Colonic mucosa (tissue), 4 donors: ENCODE measurements around the gene DPF3. TPM values are rescaled to one million over a fixed set of nuclear protein-coding genes. Genes with fewer than 3 reads are reported as not detected.

ENCODE experiments used
- DNase-seq: peaks from one replicate; pipeline ENCODE4 v3.0.0-alpha.2; 2020
- H3K27ac ChIP-seq: fragments of 200-600 bp; one replicate; pipeline ENCODE4 v1.8.0; 2021
- H3K27me3 ChIP-seq: fragments of 200-600 bp; one replicate; pipeline ENCODE4 v1.8.0; 2021
- H3K36me3 ChIP-seq: fragments of 200-600 bp; one replicate; pipeline ENCODE4 v1.8.0; 2021
- H3K4me1 ChIP-seq: fragments of 200-600 bp; one replicate; pipeline ENCODE4 v1.8.0; 2021; ENCODE audit warnings: mild to moderate bottlenecking
- H3K4me3 ChIP-seq: fragments of 200-600 bp; one replicate; pipeline ENCODE4 v1.8.0; 2021
- H3K9ac ChIP-seq, 2 donors: one replicate each; pipeline ENCODE4 v1.7.0; 2013; ENCODE audit warnings: control low read depth in 2 of 2, low read depth in 2 of 2, low read length in 2 of 2
- H3K9me3 ChIP-seq: fragments of 200-600 bp; one replicate; pipeline ENCODE4 v1.8.0; 2021
- intact Hi-C: fragments of 100-400 bp; cut with DNase I; formaldehyde crosslinking; loops from one replicate; pipeline ENCODE4 v1.14.1; 2022
- total RNA-seq, 2 donors: library from RNA; stranded (reverse); fragmentation: NEBNext Ultra II Directional in 1 of 2; extraction: Animal tissue kit (Norgen Biotek cat#: 25700) in 1 of 2; gene quantifications; one replicate each; pipeline ENCODE4 v1.2.1, GENCODE V29; 2021
- TF ChIP-seq, protein P1 (sequence below): fragments of 200-600 bp; IDR thresholded peaks from one replicate; pipeline ENCODE4 v1.8.0; 2022; ENCODE audit warnings: antibody characterized with exemption, mild to moderate bottlenecking
- donor health status: healthy.
- donor health status: DM: no; HTN: no; CAD: no.
- donor health status: DM: no; HTN: no; CAD: no.

DPF3 gene
- total RNA-seq, 2 donors from 2014 or later = 6.7 to 14.0 TPM

GRCh38 chr14:72924337-72924736 is 30.4 kb upstream of the DPF3 start:
- Histone ChIP-seq H3K4me3 (no peak overlapping the region), H3K36me3 (no peaks in the 10 kb centered on the region), H3K27me3 (no peaks in the 10 kb centered on the region), H3K27ac (no peak overlapping the region), H3K9me3 (no peaks in the 10 kb centered on the region), H3K4me1 (no peaks in the 10 kb centered on the region), H3K9ac (no peak overlapping the region)
- intact Hi-C loops = no loop called here
- TF ChIP-seq, protein P1, sequence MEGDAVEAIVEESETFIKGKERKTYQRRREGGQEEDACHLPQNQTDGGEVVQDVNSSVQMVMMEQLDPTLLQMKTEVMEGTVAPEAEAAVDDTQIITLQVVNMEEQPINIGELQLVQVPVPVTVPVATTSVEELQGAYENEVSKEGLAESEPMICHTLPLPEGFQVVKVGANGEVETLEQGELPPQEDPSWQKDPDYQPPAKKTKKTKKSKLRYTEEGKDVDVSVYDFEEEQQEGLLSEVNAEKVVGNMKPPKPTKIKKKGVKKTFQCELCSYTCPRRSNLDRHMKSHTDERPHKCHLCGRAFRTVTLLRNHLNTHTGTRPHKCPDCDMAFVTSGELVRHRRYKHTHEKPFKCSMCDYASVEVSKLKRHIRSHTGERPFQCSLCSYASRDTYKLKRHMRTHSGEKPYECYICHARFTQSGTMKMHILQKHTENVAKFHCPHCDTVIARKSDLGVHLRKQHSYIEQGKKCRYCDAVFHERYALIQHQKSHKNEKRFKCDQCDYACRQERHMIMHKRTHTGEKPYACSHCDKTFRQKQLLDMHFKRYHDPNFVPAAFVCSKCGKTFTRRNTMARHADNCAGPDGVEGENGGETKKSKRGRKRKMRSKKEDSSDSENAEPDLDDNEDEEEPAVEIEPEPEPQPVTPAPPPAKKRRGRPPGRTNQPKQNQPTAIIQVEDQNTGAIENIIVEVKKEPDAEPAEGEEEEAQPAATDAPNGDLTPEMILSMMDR = no peak
- no peak for DNase-seq

DNA sequence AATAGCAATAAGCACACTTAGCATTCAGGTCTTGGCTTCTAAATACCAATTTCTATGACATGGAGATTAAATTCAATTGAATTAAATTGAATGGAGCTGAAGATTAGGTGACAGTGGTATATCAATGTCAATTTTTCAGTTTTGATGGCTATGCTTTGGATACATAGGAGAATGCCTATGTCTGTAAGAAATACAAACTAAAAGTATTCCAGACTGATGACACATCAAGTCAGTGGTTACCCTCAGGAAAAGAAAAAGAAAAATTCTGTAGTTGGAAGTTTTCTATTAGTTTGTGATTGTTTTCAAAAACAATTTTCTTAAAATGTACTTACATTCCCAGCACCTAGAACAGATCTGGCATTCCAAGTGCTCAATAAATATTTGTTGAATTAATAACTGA is 27.5 kb upstream of the DPF3 start:
- H3K27me3 ChIP-seq = no peaks in the 10 kb centered on the region
- TF ChIP-seq, protein P1 = no peak
- no peak for DNase-seq
- no peak overlapping the region for H3K9ac ChIP-seq
- H3K4me3 ChIP-seq = no peak overlapping the region
- H3K36me3 ChIP-seq = no peaks in the 10 kb centered on the region
- no peaks in the 10 kb centered on the region for H3K9me3 ChIP-seq
- intact Hi-C loops = no loop called here
- no peak overlapping the region for H3K27ac ChIP-seq
- no peaks in the 10 kb centered on the region for H3K4me1 ChIP-seq

DNA sequence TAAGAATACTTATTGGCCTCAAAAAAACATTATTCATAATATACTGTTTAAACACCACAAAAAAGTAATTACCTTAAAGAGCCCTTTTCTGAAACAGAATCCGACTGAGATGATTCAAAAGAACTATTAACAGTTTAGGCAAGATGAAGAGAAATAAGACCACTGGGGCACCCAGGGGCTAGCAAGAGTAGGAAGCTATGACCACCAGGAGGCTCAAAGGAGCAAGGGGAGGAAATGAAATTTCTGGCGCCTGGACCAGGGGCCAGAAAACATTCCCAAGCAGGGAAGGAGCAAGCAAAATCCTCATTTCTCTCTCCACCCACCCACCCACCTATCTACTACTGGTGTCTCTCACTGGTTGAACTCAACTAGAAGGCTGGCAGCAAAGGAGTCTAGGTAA is 26.1 kb upstream of the DPF3 start:
- Histone ChIP-seq H3K36me3 (no peaks in the 10 kb centered on the region), H3K9ac (no peak overlapping the region), H3K4me3 (no peak overlapping the region), H3K4me1 (no peaks in the 10 kb centered on the region), H3K9me3 (no peaks in the 10 kb centered on the region), H3K27me3 (no peaks in the 10 kb centered on the region), H3K27ac (no peak overlapping the region)
- intact Hi-C loops = no loop called here
- TF ChIP-seq, protein P1 = no peak
- no peak for DNase-seq

DNA sequence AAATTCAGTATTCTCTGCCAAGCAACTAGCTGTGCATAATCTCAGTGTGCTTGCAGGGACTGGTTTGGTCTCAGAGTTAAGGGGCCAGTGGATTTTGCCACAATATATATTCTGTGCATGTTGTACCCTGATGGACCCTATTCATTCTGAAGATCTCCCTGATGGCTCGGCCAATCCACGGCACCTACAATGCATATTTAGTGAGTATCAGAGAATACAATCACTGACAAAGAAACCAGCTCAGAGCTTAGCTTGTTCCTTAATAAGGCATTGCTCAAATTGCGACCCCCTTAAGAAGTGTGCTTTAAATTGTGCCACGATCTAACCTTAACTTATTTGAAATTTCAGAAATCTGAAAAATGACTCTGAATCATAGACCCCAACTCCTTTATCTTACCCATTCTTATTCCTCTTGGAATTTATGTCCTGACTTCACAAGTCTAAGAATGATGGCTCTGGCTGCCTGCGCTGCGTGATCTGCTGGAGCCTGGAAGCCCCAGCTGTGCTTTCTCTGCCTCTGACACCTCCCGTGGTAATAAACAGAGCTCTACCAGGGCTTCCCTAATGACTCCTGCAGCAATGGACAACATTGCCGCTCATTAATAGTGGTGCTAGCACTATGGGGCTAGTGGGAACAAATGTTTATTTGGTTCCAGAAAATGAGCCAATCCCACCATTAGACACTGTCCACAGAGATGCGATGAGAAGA is 23.3 kb upstream of the DPF3 start:
- H3K9ac ChIP-seq = no peak overlapping the region
- no peaks in the 10 kb centered on the region for H3K9me3 ChIP-seq
- no peaks in the 10 kb centered on the region for H3K4me1 ChIP-seq
- H3K4me3 ChIP-seq = no peak overlapping the region
- intact Hi-C loops = no loop called here
- TF ChIP-seq, protein P1 = no peak
- H3K27me3 ChIP-seq = no peaks in the 10 kb centered on the region
- no peak overlapping the region for H3K27ac ChIP-seq
- no peak for DNase-seq
- H3K36me3 ChIP-seq = no peaks in the 10 kb centered on the region

GRCh38 chr14:72916174-72916573 is 22.3 kb upstream of the DPF3 start:
- Histone ChIP-seq H3K4me3 (no peak overlapping the region), H3K4me1 (no peaks in the 10 kb centered on the region), H3K9ac (no peak overlapping the region), H3K27me3 (no peaks in the 10 kb centered on the region), H3K27ac (no peak overlapping the region), H3K9me3 (no peaks in the 10 kb centered on the region), H3K36me3 (no peaks in the 10 kb centered on the region)
- DNase-seq = no peak
- TF ChIP-seq, protein P1 = no peak
- intact Hi-C loops = no loop called here
